ENCODE measurements around the gene TMEM175.
"Not testable (repeated sequence)": the region's sequence is repeated elsewhere in the genome, so short reads cannot be mapped to it uniquely, and the experiment has no call there.

- TF ChIP-seq CTCF (conservative IDR thresholded peaks at IDR 0.05; ENCODE audit: low read length); EZH2phosphoT487 (IDR thresholded peaks at IDR 0.05; ENCODE audit: borderline replicate concordance, low read depth, low read length): not testable (repeated sequence)
Measured at GRCh38 chr4:918591-918990, 13.7 kb upstream of the TMEM175 start.

All from OCI-LY7 (cell line).